Activated CD4-positive, alpha-beta T cell treated with anti-CD3 and anti-CD28 coated beads for 48 hours (primary cell): ENCODE results near the gene NEU3.
"Not testable (repeated sequence)": the region's sequence is repeated elsewhere in the genome, so short reads cannot be mapped to it uniquely, and the experiment has no call there.

Experiments used
- DNase-seq: peaks from one replicate; pipeline ENCODE4 v3.0.0-alpha.2; 2020

The NEU3 gene

GRCh38 chr11:74988541-74989259, at the start of gene NEU3:
Gene NEU3 (plus strand): TSS chr11:74988933. CDS start chr11:74989061, 128 bp downstream.
- DNase-seq = peak; percentile 88

GRCh38 chr11:74941492-74941891, 47.2 kb upstream of the NEU3 start:
- no peak for DNase-seq

- DNase-seq = no peak
Observed at GRCh38 chr11:74942073-74942759, 46.5 kb upstream of the NEU3 start.

- no peak for DNase-seq
Observed at GRCh38 chr11:74948546-74948897, 40.2 kb upstream of the NEU3 start.

GRCh38 chr11:74948898-74949752, 39.6 kb upstream of the NEU3 start, which contains the start of the genes SPCS2 and XRRA1:
Gene SPCS2 (plus strand): TSS chr11:74949266. CDS start chr11:74949286, 20 bp downstream.
Gene XRRA1 (minus strand): TSS chr11:74949091. CDS start chr11:74940878, 8,213 bp downstream.
- peak; percentile 99 for DNase-seq

GRCh38 chr11:74949753-74950137, 39.0 kb upstream of the NEU3 start:
- DNase-seq = no peak

- DNase-seq = no peak
Observed at GRCh38 chr11:74950374-74950969, 38.3 kb upstream of the NEU3 start.

- DNase-seq = no peak
Observed at GRCh38 chr11:74951226-74951625, 37.5 kb upstream of the NEU3 start.

- DNase-seq = no peak
Observed at GRCh38 chr11:74952752-74953151, 36.0 kb upstream of the NEU3 start.

GRCh38 chr11:74953451-74953850, 35.3 kb upstream of the NEU3 start:
- DNase-seq = no peak

- no peak for DNase-seq
Observed at GRCh38 chr11:74954199-74954598, 34.5 kb upstream of the NEU3 start.

GRCh38 chr11:74956397-74957015, 32.2 kb upstream of the NEU3 start:
- DNase-seq = no peak

GRCh38 chr11:74957937-74958629, 30.6 kb upstream of the NEU3 start:
- DNase-seq = no peak

- DNase-seq = not testable (repeated sequence)
Observed at GRCh38 chr11:74960128-74960527, 28.6 kb upstream of the NEU3 start.

GRCh38 chr11:74966651-74967050, 22.1 kb upstream of the NEU3 start:
- no peak for DNase-seq

GRCh38 chr11:74970852-74971395, 17.8 kb upstream of the NEU3 start:
- DNase-seq = no peak

GRCh38 chr11:74971424-74971823, 17.3 kb upstream of the NEU3 start:
- DNase-seq = no peak

- no peak for DNase-seq
Observed at GRCh38 chr11:74978041-74978440, 10.7 kb upstream of the NEU3 start.

- DNase-seq = no peak
Observed at GRCh38 chr11:74980634-74981033, 8.1 kb upstream of the NEU3 start.

- DNase-seq = no peak
Observed at GRCh38 chr11:74981888-74982287, 6.8 kb upstream of the NEU3 start.

GRCh38 chr11:74984070-74984469, 4.7 kb upstream of the NEU3 start:
- DNase-seq = no peak

- DNase-seq = no peak
Observed at GRCh38 chr11:74984730-74985129, 4.0 kb upstream of the NEU3 start.
